Left renal cortex interstitium (tissue), 4 donors: ENCODE measurements around the gene TLR9. TPM values are rescaled to one million over a fixed set of nuclear protein-coding genes. Genes with fewer than 3 reads are reported as not detected.

Experiments
- DNase-seq, 4 donors: peaks; one replicate each; pipeline ENCODE4 v3.0.0-alpha.2; 2013; ENCODE audit warnings: low read depth in 4 of 4, low spot score in 2 of 4, missing footprints in 1 of 4
- polyA plus RNA-seq, 4 donors: library from polyadenylated mRNA; unstranded; fragments of 120-200 nt; gene quantifications; one replicate each; pipeline ENCODE4 v1.2.1, GENCODE V29; 2013; ENCODE audit not compliant: insufficient read length in 4 of 4

The TLR9 gene
- polyA plus RNA-seq, 4 donors: 0.17 to 0.33 (median 0.18) TPM

GRCh38 chr3:52218026-52218425 is 7.4 kb downstream of the TLR9 start:
- DNase-seq: no peak

GRCh38 chr3:52217409-52217805 is 8.0 kb downstream of the TLR9 start:
- DNase-seq: no peak

DNA sequence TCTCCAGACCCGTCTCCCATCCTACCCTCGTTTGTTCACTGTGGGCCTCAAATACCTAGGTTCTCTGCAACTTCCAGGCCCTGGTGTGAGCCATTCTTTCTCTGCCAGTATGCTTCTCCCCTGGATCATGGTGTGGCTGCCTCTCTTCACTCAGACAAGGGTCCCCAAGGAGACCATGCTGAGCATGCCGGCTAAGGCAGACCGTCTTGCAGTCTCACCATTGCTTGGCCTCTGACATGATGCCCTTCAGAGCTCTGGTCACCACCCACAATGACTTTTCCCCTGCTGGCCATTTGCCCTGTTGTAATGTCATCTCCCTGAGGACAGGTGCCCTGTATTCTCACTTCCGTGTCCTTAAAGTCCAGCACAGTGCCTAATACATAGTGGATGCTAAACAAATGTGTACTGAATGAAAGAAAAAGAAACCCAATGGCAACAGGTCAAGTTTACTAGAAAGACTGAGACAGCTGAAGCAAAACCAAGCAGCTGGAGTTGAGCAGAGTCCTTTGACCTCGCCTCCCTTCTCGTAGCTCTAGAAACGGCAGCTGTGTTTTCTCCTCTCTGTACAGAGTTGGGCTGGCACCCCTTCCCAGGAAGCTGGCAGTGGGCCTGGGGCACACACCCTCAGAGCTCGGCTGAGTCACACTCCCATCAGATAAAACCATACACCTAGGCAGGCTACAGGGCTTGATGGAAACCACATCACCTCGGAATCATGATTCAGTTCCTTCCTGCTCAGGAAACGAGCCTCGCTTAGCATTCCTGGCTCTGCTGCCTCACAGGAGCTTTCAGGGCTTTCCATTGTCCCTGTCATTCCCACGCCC is 8.6 kb downstream of the TLR9 start:
- peak in 1 of 4 donors; percentile 33 for DNase-seq

DNA sequence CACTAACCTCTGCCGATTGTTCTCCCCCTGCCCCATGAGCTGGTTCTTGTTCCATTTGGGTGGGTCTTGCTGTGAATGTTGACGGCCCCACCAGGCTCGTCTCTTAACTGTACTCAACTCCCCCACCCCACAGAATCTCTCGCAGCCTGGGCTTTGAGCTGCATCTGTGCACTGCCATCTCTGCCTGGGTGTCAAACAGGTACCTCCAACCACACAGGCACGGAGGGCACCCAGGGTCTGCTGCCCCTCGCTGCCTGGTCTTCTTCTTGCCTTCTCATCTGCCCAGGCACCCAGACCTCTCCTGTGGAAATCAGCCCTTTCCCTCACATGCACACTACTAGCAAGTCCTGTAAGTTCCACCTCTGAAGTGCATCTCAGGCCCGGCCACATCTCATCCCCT is 10.1 kb downstream of the TLR9 start:
- DNase-seq: no peak

GRCh38 chr3:52213901-52214300 is 11.5 kb downstream of the TLR9 start:
- DNase-seq: no peak

- no peak for DNase-seq
Observed at GRCh38 chr3:52213005-52213404, 12.4 kb downstream of the TLR9 start.

DNA sequence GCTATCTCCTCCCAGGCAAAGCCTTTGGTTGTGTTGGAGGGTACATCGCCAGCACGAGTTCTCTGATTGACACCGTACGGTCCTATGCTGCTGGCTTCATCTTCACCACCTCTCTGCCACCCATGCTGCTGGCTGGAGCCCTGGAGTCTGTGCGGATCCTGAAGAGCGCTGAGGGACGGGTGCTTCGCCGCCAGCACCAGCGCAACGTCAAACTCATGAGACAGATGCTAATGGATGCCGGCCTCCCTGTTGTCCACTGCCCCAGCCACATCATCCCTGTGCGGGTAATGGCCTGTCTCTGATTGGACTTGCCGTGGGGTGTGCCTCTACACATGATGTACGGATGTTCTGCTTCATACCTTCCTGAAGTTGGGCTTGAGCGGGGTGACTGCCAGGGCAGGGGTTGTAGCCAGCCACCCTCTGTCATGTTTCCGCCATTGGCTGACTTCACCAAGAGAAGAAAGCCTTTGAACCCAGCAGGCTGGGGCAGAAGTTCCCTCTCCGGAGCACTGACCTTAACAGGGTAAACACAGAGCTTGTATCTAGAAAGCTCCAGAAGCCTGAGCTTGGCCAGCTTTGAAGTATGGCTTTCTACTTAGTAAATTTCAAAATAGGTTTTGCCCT is 14.1 kb downstream of the TLR9 start:
- DNase-seq: no peak

DNA sequence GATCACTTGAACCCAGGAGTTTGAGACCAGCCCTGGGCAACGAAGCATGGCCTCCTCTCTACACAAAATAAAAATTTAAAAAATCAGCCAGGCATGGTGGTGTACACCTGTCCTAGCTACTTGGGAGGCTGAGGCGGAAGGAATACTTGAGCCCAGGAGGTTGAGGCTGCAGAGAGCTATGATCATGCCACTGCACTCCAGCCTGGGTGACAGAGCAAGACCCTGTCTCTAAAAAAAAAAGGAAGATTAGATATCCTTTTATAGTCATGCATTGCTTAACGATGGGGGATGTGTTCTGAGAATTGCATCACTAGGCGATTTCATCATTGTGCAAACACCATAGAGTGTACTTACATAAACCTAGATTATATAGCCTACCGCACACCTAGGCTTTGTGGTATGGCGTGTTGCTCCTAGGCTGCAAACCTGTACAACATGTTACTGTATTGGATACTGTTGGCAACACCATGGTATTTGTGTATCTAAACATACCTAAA is 14.8 kb downstream of the TLR9 start:
- DNase-seq: no peak

DNA sequence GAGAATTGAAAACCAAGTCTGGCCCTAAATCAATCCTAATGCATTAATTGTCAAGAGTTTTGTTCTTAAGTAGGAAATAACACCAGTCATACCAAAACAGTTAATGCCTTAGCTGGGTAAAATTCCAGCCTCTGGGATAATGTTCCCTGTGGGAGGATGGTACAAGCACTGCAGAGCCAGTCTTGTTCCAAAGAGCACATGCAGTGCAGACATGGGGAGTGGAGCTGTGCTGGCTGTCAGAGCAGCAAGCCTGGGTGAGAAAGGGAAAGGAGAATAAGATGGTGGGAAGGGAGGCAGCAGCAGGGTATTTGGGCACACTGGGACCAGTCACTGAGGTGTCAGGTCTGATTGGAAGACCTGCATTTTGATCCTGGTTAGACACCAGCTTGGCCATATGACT is 15.4 kb downstream of the TLR9 start:
- no peak for DNase-seq

DNA sequence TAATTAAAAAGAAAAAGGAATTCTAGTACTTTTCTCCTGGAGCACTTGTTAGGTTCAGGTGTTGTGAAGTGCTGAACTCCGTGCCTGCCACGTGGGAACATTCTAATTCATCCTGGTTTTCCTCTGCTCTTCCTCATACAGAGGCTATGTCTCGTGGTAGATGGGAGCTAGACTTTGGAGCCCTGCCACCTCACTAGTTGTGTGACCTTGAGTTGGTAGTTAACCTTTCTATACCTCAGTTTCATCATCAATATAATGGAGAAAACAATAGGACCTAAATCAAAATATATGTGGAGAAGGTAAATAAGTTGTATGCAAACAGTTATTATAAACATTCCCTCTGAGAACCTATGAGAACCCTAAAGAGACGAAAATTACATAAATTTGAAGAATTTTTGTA is 16.9 kb downstream of the TLR9 start:
- DNase-seq: no peak

GRCh38 chr3:52205727-52206372 is 19.6 kb downstream of the TLR9 start:
- no peak for DNase-seq

DNA sequence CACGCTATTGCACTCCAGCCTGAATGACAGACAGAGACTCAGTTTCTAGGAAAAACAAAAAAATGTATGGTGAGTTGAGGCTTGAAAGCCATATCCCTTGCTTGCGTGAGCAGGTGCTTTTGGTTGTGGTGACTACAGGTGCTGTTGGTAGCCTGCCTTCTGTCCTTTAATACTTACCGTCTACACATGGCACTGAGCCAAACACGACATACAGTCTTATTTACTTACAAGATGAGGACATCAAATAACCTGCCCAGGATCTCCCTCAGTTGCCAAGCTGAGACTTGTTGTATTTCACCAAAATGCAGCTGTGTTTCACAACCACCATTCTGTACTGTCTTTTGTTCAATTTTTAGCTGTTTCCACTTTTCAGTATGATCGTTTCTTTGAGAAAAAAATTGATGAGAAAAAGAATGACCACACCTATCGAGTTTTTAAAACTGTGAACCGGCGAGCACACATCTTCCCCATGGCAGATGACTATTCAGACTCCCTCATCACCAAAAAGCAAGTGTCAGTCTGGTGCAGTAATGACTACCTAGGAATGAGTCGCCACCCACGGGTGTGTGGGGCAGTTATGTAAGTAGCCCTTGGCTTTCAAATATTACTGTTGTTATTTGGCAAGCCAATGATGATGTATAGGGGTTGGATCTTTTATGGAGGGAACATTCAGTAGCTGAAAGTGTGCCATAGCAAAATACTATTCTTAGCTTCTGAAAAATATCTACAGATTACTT is 20.9 kb downstream of the TLR9 start:
- DNase-seq: no peak

GRCh38 chr3:52203701-52204100 is 21.7 kb downstream of the TLR9 start:
- DNase-seq: no peak

- DNase-seq: no peak
Observed at GRCh38 chr3:52202384-52203077, 22.9 kb downstream of the TLR9 start.

DNA sequence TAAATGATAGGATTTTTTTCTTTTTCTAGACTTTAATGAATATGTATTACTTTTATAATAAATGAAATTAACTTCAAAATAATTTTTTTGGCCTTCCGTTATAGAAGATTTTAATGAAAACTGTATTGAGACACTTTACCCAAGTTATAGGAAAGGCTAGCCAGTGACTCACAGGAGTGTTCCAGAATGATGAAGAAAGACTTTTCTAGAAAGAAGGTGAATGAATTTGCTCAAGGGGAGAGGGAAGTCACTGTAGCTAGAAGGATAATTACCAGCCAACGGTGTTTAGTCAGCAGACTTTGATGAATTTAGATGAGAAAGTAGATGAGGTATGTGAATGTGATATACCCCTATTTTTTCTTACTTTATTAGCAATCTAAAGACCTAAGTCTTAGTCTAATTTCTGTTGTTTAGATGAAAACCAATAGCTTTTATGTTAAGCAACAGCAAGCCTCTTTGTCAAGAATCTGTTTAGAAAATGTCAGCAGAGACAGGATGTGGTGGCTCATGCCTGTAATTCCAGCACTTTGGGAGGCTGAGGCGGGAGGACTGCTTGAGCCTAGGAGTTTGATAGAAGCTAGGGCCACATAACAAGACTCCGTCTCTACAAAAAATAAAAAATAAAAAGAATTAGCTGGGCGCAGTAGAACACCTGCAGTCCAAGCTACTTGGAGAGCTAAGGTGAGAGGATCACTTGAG is 24.3 kb downstream of the TLR9 start:
- no peak for DNase-seq

GRCh38 chr3:52198643-52199608 is 26.5 kb downstream of the TLR9 start:
- no peak for DNase-seq

- DNase-seq: peak; percentile 68 to 90 (median 84)
Observed at GRCh38 chr3:52197842-52198625, 27.4 kb downstream of the TLR9 start, which contains the start of gene ALAS1. Gene ALAS1 (plus strand): TSS chr3:52198160. CDS start chr3:52199242, 1,082 bp downstream.

DNA sequence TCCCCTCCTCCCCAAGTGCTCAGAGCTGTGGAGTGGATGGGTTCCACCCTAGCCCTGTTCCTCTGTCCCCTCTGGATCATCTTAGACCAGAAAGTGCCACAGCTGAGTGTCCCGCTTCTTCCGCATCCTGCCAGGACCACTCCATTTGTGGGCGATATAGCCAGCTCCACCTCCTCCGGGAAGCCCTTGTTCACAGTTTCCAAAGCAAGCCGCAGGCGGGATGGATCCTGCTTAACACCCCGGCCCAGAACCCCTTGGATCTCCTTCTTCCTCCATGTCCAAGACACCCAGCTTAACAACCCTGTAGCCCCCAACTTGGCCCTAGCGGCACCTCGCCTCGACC is 28.0 kb downstream of the TLR9 start:
- DNase-seq: no peak
